Loucy (cell line): ENCODE data around the gene CERK.

Experiments
- CTCF ChIP-seq: fragments of 200-600 bp; sonication (generic); conservative IDR thresholded peaks from 2 replicates; pipeline ENCODE4 v1.5.1; 2014; ENCODE audit warnings: mild to moderate bottlenecking, antibody characterized with exemption, low read length
- EZH2phosphoT487 ChIP-seq: fragments of 200-600 bp; IDR thresholded peaks from 2 replicates; pipeline ENCODE4 v1.6.1; 2018; ENCODE audit warnings: antibody characterized with exemption, mild to moderate bottlenecking, moderate library complexity, borderline replicate concordance

- TF ChIP-seq CTCF (no peak), EZH2phosphoT487 (no peak)
Measured at GRCh38 chr22:46667245-46667623, 70.8 kb downstream of the CERK start.
